G401 (cell line): ENCODE measurements around the gene C1orf116. TPM values are rescaled to one million over a fixed set of nuclear protein-coding genes. Genes with fewer than 3 reads are reported as not detected.

Experiments
- DNase-seq: peaks from one replicate; pipeline ENCODE4 v3.0.0-alpha.2; 2015; ENCODE audit warnings: low spot score
- in situ Hi-C: cut with HindIII; loops from 2 replicates; pipeline ENCODE4 v1.10.0; 2016; ENCODE audit warnings: low sequenced_read_pairs, mixed read lengths
- total RNA-seq: library from RNA; depleted of rRNA; stranded (reverse); fragments of >200 nt; shearing (Covaris generic); gene quantifications from 2 replicates; pipeline ENCODE4 v1.2.3, GENCODE V29; 2014

The C1orf116 gene
- total RNA-seq, 1 experiment from 2014 or later = not detected

GRCh38 chr1:207040181-207040533 lies 7.6 kb upstream of the C1orf116 start:
- no peak for DNase-seq
- in situ Hi-C loops = no loop called here

- DNase-seq = no peak
- in situ Hi-C loops = no loop called here
Observed at GRCh38 chr1:207039380-207040180, 7.0 kb upstream of the C1orf116 start.

DNA sequence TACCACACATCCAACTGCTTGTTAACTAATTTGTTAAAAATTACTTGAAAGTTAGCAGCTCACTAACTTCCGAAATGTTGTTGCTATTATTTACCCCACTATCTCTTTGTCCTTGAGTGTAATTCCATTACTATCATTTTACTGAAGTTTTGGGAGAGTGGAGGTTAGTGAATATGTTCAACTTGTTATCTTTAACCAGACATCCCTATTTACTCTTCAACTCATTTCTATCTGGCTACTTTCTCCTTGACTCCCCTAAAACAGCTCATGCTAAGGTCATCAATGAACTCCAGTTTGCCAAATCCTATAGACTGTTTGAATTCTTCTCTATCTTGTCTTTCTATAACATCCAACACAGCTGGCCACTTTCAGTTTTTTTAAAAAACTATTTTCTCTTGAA lies 4.3 kb upstream of the C1orf116 start:
- in situ Hi-C loops = no loop called here
- DNase-seq = no peak

DNA sequence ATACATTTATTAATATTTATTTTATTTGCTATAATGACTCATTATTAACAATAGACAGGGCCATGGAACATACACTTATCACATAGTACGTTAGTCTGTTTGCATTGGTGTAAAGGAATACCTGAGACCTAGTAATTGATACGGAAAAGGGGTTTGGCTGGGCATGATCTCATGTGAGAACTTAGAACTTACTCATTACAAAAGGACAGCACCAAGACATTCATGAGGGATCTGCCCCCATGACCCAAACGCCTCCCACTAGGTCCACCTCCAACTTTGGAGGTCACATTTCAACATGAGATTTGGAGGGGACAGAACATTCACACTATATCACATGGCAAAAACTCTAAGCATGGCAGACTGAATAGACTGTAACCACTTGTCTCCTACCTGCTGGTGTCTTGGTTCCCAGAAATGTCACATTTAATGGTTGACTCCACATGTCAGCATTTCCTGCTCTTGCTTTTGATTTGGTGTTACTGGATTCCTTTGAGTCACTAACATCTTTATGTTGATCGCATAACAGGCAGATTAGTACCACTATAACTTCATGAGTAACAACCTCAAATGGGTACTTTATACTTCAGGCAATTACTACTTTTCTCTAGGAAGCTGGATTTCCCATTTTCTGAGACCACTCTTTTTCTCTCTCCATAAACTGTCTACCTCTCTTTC lies 3.5 kb upstream of the C1orf116 start:
- in situ Hi-C loops = no loop called here
- no peak for DNase-seq

DNA sequence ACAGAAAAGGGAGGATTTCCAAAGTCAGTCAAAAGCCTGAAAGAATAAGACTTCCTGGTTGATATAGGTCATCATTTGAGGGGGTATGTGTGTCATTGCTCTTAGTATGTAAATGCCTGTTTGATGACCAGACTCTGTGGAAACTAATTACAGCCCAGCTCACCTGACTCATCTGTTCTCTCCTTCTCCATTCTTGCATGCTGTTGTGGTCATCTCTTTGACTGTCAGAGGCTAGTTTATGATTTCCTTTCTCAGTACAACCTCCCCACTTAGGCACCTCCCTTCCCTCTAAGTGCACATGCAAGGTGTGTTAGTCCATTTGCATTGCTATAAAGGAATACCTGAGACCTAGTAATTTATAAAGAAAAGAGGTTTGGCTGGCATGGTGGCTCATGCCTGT lies 2.4 kb upstream of the C1orf116 start:
- DNase-seq = no peak
- in situ Hi-C loops = no loop called here

GRCh38 chr1:207034208-207034607 lies 1.7 kb upstream of the C1orf116 start:
- in situ Hi-C loops = no loop called here
- no peak for DNase-seq

DNA sequence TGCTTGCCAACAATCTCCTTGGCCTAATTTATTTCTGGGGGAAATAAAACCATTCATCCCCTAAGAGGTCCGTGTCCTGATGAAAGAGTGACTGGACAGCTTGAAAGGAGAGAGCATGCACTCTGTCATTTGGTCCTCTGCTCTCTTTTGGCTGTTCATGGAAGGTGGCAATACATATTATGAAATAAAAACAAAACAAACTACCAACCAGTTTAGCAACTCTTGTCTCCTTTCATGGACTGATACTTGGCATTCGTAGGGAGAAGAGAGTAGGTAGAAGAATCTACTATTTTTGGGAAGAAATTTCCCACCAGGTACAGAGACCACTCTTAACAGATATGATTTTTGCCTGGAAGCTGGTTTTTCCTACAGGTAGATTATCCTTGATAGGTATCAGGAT lies 746 bp upstream of the C1orf116 start:
- in situ Hi-C loops = no loop called here
- DNase-seq = no peak

DNA sequence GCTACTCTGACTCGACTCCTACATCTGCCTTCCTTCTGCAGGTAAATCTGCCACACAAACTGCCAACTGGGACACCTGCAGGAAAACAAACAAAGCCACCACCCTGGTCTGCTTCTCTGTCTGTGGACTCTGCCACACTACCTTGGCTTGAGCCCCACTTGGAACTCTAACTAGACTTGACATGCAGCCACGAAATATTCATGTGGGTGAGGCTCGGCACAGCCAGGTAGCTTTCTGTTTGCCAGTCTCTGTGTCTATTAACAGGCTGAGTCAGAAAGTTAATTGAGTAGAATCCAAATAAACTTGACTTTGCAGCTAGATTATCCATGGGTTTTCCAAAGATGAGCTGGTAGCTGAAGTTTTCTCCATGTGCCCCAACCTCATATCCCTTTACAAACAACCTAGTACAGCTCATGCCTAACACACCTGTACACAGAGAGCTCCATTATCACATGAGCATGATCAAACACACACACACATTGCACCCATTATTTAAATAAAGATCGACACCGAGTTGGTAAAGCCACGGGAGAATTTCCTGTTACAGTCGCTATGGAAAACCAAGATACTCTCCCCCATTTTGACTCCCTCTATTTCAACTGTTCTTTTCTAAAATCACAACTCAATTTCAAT lies 808 bp downstream of the C1orf116 start:
- in situ Hi-C loops = no loop called here
- no peak for DNase-seq

GRCh38 chr1:207031016-207031415 lies 1.5 kb downstream of the C1orf116 start:
- in situ Hi-C loops = no loop called here
- no peak for DNase-seq

GRCh38 chr1:207030522-207031009 lies 2.0 kb downstream of the C1orf116 start:
- DNase-seq = no peak
- in situ Hi-C loops = no loop called here

GRCh38 chr1:207029701-207030521 lies 2.6 kb downstream of the C1orf116 start:
- in situ Hi-C loops = no loop called here
- no peak for DNase-seq

- DNase-seq = no peak
- in situ Hi-C loops = no loop called here
Observed at GRCh38 chr1:207028884-207029650, 3.5 kb downstream of the C1orf116 start.

GRCh38 chr1:207027921-207028320 lies 4.6 kb downstream of the C1orf116 start:
- in situ Hi-C loops = no loop called here

GRCh38 chr1:207027206-207027777 lies 5.3 kb downstream of the C1orf116 start:
- no peak for DNase-seq
- in situ Hi-C loops = no loop called here

More at GRCh38 chr1:207027921-207028320, 4.6 kb downstream of the C1orf116 start:
- no peak for DNase-seq

- in situ Hi-C loops = no loop called here
- DNase-seq = no peak
Observed at GRCh38 chr1:207026104-207026534, 6.4 kb downstream of the C1orf116 start.

DNA sequence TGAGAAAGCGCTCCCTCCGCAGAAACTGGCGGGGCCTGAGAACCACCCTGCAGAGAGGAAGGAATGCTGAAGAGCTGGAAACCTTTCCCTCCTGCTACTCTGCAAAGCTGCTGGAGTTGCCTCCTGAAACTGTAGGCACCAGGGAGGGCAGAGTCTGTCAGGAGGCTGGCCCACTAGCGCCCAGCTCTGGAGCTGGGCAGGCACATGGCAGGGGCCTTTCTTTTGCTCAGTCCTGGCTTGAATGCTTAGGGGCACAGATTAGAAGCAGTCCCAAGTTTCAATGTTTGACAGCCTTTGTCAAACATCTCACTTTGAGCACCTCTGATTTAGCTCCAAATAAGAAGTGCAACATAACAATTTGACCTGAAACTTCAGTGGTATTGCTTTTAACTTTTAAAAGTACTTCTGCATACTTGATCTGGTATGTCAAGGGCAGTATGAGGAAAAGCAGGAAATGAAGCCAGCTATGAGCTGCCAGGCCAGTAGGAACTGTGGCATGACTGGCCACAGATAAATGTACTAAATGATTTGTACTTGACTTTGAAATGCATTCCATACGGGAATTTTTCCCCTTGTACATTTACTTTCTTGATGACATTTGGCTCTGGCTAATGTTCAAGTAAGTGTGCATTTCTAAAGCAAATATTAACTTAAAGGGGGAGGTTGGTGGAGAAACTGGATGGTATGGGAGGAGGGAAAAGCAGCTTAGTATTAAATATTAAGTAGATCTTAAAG lies 7.2 kb downstream of the C1orf116 start:
- in situ Hi-C loops = no loop called here
- no peak for DNase-seq

GRCh38 chr1:207024202-207025145 lies 8.1 kb downstream of the C1orf116 start:
- DNase-seq = no peak
- in situ Hi-C loops = no loop called here
